NCI-H1436 treated with DMSO at 0.1 percent for 48 hours (cell line): Measurements from ENCODE around the gene GPX5.
"Not testable (repeated sequence)": the region's sequence is repeated elsewhere in the genome, so short reads cannot be mapped to it uniquely, and the experiment has no call there.

ENCODE experiments used
- DNase-seq: peaks from one replicate; lab custom pipeline; 2025; lab: John Stamatoyannopoulos, UW

GPX5 gene

DNA sequence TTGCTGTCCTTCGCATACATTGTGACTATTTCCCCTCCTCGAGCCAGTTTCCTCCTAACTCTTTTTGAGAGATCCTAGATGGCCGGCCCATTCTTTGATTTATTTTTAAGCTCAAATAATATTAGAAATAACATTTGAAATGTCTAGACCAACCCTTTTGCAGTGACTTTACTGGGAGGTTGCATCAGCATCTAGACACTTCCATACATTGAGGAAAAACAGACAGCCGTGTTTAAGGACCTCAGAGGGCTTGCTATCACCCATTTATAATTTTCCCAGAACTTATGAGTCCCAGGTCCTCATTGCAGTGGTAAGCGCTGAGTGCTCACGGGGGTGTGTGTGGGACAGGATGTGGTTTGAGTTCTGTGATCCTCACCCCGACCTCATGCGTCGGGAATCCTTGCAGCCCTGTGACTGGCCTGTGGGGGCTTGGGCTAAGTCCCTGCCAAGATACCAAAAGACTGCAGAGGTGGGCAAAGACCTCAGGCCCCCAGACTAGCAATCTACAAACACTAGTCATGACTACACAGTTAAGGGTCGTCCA lies at the start of gene GPX5:
GPX5 (plus strand) TSS at position 386 of the 544 bp plus-strand sequence; CDS start at position 519, 133 bp downstream.
- no peak for DNase-seq

GRCh38 chr6:28478518-28478917 lies 47.2 kb upstream of the GPX5 start:
- no peak for DNase-seq

- DNase-seq: no peak
Measured at GRCh38 chr6:28480253-28480932, 45.3 kb upstream of the GPX5 start.

DNA sequence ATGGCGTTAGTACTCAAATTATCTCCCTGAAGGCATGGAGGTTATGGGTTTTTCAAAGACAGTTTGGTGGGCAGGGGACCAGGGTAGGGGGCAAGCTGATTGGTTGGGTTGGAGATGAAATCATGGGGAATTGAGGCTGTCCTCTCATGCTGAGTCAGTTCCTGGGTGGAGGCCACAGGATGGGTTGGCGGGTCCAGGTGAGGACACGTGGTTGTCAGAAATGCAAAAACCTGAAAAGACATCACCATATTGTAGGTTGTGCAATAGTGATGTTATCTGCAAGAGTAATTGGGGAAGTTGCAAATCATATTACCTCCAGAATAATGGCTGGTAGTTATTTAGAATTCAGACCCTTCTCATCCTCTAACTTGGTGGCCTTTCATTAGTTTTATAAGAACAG lies 40.2 kb upstream of the GPX5 start:
- no peak for DNase-seq

DNA sequence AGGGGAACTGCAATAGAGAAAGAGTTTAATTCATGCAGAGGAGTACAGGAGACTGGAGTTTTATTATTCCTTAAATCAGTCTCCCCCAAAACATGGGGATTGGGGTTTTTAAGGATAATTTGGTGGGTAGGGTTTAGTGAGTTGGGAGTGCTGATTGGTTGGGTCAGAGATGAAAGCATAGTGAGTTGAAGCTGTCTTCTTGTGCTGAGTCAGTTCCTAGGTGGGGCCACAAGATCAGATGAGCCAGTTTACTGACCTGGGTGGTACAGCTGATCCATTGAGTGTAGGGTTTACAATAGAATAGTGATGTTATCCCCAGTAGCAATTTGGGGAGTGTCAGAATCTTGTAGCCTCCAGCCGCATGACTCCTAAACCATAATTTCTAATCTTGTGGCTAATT lies 39.1 kb upstream of the GPX5 start:
- DNase-seq: no peak

GRCh38 chr6:28486988-28487742 lies 38.5 kb upstream of the GPX5 start:
- DNase-seq: no peak

DNA sequence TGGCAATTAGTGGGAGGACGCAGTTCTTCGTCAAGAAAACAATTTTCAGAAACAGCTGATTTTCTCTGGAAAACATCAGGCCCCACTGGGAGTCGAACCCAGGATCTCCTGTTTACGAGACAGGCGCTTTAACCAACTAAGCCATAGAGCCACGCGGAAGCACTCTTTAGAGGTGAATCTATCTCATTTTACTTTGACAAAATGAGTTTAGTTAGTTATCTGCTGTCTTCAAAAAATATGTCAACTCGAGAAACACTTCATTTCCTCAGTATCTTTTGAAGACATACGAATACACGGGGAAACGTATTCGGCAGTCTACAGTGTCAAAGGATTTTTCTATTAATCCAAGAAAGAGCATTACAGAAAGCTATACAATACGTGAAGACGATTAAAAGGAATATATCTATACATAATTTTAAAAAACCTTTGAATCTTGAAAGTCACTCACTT lies 36.7 kb upstream of the GPX5 start:
- DNase-seq: no peak

GRCh38 chr6:28489366-28490204 lies 36.1 kb upstream of the GPX5 start:
- no peak for DNase-seq

- DNase-seq: no peak
Measured at GRCh38 chr6:28490205-28490890, 35.3 kb upstream of the GPX5 start.

- no peak for DNase-seq
Measured at GRCh38 chr6:28491984-28492317, 33.7 kb upstream of the GPX5 start.

GRCh38 chr6:28496099-28496779 lies 29.4 kb upstream of the GPX5 start:
- no peak for DNase-seq

- no peak for DNase-seq
Measured at GRCh38 chr6:28497306-28497705, 28.4 kb upstream of the GPX5 start.

DNA sequence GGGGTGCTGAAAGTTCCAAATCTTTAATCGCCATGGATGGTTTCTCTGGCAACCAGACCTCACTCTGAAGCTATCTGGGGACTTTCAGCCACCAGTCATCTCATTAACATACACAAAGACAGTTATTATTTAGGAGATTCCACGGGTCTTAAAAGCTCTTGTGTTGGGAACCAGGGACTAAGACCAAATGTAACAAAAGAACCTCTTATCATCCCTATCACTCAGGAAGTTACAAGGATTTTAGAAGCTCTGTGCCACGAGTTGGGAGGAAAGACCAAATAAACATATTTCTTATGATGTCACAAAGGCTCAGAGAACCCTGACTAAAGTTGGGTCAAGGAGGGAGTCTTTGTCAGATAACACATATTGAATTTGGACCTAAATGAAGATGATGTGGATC lies 27.8 kb upstream of the GPX5 start:
- DNase-seq: no peak

GRCh38 chr6:28501259-28501658 lies 24.4 kb upstream of the GPX5 start:
- no peak for DNase-seq

DNA sequence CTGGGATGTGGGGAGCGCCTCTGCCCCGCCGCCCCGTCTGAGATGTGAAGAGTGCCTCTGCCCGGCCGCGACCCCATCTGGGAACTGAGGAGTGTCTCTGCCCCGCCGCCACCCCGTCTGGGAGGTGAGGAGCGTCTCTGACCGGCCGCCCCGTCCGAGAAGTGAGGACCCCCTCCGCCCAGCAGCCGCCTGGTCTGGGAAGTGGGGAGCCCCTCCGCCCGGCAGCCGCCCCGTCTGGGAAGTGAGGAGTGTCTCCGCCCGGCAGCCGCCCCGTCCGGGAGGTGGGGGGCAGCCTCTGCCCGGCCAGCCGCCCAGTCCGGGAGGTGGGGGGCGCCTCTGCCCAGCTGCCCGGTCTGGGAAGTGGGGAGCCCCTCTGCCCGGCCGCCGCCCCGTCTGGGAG lies 23.5 kb upstream of the GPX5 start:
- DNase-seq: not testable (repeated sequence)

- not testable (repeated sequence) for DNase-seq
Measured at GRCh38 chr6:28502709-28503305, 22.9 kb upstream of the GPX5 start.

DNA sequence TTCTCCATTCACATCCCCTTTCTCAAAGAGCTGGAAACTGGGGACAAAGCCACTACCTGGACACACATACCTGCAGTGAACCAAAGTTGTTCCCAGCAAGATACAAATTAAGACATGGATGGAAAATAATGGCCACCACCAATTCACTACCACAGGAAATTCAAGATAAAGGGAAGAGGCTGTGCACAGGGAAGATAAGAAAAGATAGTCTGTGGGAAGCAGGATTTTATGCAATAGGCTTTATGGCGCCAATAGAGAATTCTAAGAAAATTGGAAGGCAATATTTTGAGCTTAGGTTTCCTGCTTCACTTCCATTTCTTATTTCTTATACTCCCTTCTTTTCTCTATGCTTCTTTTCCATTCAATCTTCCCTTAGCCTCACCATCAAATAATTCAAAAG lies 19.9 kb upstream of the GPX5 start:
- DNase-seq: no peak

GRCh38 chr6:28506807-28507475 lies 18.7 kb upstream of the GPX5 start:
- DNase-seq: no peak

DNA sequence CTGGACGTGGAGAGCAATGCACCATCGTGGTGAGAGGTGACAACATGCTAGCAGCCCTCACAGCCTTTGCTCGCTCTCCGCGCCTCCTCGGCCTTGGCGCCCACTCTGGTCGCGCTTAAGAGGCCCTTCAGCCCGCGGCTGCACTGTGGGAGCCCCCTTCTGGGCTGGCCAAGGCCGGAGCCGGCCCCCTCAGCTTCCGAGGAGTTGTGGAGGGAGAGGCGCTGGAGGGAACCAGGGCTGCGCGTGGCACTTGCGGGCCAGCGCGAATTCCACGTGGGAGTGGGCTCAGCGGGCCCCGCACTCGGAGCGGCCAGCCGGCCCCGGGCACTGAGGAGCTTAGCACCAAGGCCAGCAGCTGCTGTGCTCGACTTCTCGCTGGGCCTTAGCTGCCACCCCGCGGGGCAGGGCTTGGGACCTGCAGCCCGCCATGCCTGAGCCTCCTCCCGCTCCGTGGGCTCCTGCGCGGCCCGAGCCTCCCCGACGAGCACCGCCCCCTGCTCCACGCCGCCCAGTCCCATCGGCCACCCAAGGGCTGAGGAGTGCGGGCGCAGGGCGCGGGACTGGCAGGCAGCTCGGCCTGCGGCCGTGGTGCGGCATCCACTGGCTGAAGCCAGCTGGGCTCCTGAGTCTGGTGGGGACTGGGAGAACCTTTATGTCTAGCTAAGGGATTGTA lies 13.9 kb upstream of the GPX5 start:
- DNase-seq: no peak

GRCh38 chr6:28512387-28512786 lies 13.3 kb upstream of the GPX5 start:
- not testable (repeated sequence) for DNase-seq
